Right kidney (tissue), 1 donor: ENCODE data around the gene RPL10.

ENCODE experiments used
- DNase-seq: peaks from one replicate; pipeline ENCODE4 v3.0.0-alpha.2; 2016

Gene RPL10

DNA sequence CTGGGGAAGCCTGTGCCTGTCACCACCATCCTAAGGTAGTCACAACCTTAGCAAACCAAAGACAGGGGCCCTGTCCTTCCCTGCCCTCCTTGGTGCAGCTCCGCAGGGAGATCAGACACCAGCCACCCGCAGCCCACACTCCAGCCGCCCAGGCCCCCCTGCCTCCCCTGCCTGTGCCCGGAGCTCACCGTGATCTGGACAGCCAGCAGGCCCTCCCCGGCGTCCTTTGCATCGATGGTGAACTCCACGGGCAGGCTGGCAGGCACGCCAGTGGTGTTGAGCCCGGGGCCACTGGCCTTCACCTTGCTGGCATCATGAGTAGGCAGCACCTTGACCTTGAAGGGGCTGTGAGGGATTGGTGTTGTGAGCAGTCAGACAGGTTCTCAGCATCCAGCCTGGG is 40.2 kb upstream of the RPL10 start:
- no peak for DNase-seq

DNA sequence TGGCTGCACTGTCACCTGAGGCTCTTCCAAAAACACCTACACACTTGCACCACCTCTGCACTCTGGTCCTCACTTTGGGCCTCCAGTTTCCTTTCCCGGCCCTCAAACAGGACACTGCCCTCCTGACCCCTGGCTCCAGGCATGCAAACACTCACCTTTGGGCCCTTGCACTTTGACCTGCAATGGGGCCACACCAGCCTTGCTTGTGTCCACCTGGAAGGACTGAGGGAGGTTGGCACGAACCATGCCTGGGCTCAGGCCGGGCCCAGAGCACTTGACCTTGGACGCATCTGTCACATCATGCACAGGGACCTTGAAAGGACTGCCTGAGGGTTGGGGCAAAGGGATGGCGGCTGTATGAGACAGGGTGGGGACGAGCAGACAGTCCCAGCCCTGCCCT is 39.3 kb upstream of the RPL10 start:
- DNase-seq: no peak

DNA sequence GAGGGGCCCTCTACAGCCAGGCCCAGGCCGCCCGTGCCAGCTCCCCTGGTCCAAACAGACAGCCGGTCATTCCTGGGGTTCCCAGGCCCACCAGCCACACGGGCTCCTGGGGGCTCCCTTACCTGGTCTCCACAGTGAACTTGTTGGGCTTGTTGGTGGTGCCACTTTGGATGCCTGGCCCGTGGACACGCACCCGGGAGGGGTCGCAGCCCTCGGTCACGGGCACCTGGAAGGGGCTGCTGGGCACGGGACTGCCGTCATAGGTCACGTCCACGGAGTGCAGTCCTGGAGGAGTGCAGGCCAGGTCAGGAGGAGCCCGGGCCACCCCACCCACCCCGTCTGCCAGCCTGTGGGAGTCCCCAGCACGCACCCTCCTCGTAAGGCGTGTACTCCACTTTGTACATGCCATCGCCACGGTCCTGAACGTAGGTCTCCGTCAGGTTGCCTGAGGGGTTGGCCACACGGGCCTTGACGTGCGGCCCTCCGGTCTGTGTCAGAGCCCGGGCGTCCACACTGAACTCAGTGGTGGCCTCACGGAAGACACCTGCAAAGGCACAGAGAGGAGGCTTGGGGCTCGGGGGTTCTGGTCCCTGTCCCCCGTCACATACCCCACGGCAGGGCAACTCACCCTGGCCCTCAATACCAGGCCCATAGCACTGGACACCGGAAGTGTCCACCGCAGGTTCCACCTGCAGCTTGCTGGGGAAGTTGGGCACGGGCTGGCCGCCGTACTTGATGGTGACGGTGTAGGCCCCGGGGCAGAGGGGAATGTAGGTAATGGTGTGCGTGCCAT is 38.6 kb upstream of the RPL10 start:
- no peak for DNase-seq

DNA sequence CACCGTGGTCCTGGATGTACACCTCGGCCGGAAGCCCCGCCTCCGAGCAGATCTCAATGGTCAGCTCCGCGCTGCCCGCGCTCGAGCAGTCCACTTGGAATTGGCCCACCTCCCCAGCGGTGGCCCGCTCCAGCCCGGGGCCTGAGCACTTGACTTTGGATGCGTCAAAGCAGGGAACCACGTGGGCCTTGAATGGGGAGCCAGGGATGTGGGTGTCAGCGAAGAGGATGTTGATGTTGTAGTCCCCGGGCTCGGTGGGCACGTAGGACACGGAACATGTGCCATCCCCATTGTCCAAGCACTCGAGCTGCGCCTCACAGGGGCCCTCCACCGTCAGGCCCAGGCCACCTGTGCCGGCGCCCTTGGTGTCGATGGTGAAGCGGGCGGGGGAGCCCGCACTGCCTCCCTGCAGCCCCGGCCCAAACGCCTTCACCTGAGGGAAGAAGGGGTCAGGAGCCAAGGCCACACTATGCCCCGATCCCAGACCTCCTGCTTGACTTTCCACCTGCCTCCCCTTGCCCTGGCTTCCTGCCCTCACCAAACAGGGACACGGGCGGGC is 37.9 kb upstream of the RPL10 start:
- no peak for DNase-seq

DNA sequence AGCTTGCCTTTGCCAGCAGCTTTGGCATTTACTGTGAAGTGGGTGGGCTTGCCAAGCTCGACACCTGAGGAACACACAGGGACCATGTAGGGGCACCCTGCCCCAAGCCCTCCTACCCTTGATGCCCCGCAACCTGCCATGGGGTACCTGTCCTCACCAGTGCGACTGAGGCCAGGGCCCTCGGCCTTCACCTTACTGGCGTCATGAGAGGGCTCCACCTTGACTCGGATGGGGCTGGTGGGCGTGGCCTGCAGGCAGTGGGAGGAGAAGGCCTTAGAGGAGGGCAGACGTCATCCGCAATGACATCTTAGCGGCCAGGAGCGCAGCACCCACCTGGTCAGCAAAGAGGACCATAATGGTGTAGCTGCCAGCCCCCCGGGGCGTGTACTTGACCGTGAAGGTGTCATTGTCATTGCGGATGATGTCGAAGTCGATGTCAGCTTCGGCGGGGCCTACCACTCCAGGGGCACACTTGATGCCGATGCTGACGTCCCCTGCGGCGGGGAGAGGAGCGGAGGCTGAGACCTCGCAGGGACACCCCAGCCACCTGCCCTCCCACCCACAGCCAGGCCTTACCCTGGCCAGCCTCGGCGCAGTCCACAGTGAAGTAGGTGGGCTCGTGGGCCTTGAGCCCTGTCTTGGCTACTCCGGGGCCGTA is 36.0 kb upstream of the RPL10 start:
- DNase-seq: no peak

DNA sequence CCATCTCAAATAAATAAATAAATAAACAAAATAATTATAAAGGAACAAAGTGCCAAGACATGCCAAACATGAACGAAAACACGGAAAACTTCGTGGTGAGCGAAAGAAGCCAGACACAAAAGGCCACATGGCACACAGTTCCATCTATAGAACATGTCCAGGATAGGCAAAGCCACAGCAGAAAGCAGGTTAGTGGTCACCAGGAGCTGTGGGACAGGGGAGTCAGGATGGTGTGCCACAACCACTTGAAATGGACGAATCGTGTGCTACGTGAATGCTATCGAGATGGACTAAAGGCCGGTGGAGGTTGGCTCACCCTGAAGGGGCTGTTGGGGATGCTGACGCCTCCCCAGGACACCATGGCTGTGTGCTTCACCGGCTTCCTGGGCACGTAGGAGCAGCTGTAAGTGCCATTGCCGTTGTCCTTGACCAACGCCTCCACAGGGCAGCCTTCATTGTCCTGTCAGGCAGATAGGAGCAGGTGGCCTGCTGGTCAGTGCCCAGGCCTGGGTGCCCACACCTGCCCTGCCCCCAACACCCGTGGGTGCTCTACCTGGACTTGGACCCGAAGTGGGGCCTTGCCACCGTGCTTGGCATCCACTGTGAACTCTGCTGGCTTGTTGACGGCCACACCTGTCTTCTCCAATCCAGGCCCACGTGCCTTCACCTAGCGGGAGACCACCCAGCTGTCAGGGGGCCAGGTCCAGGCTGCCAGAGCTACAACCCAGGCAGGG is 34.3 kb upstream of the RPL10 start:
- no peak for DNase-seq

DNA sequence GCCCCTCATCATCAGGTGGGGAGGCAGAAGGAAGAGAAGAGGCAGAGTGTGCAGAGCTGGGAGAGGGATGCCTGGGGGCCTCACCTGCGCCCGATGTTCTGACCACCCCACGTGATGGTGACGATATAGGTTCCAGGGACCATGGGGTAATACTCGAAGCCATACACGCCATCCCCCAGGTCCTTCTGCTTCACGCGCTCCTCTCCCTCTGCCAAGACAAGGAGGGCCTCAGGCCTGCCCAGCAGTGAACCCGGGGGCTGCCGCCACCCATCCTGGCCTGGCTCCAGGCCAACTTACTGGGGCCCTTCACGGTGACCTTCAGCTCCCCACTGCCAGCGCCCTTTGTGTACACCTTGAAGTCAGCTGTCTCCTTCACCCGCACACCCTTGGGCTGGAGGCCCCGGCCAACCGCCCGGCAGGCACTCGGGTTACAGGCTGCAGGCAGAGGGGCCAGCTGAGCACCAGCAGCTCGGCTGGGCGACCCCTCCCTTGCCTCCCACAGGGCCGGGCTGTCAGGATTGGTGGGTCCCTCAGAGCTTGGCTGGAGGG is 33.1 kb upstream of the RPL10 start:
- DNase-seq: no peak

DNA sequence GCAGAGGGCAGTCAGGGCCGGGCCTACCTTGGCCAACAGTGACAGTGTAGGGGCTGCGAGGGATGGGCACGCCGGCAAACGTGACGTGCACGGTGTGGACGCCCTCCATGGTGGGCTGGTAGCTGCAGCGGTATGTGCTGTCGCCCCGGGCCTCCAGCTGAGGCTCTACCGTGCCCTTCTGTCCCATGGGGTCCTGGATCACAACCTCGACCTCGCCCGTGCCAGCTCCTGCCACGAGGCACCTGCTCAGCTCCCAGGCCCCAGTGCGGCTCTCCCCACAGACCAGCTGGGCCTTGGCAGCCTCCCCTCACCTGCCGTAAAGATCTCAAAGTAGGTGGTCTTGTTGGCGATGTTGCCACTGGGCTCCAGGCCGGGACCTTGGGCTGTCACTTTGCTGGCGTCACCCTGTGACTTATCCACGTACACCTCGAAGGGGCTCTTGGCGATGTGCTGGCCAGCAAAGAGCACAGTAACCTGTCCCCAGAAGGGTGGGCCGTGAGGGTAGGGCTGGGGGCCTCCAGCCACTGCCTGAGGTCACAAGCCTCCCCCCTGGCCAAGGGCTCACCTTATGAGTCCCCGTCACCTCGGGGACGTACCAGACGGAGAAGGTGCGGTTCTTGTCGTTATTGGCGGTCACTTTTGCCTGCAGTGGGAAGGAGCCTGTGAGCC is 32.0 kb upstream of the RPL10 start:
- no peak for DNase-seq

DNA sequence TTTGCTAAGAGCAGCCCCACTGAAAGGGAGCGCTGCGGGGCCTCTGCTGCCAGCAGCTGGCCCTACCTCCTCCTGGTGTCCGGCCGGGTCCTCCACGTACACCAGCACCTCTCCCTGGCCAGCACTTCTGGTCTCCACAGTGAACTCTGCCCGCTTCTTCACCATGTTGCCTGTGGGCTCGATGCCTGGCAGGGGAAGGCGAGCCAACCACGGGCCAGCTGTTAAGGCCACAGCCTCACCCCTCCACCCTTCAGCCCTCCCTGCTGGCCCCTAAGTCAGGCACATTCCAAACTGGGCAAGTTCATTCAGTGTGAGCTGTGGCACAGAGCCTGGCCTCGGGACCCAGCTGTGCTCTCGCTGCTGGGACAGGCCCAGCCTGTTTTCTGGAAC is 31.5 kb upstream of the RPL10 start:
- no peak for DNase-seq

DNA sequence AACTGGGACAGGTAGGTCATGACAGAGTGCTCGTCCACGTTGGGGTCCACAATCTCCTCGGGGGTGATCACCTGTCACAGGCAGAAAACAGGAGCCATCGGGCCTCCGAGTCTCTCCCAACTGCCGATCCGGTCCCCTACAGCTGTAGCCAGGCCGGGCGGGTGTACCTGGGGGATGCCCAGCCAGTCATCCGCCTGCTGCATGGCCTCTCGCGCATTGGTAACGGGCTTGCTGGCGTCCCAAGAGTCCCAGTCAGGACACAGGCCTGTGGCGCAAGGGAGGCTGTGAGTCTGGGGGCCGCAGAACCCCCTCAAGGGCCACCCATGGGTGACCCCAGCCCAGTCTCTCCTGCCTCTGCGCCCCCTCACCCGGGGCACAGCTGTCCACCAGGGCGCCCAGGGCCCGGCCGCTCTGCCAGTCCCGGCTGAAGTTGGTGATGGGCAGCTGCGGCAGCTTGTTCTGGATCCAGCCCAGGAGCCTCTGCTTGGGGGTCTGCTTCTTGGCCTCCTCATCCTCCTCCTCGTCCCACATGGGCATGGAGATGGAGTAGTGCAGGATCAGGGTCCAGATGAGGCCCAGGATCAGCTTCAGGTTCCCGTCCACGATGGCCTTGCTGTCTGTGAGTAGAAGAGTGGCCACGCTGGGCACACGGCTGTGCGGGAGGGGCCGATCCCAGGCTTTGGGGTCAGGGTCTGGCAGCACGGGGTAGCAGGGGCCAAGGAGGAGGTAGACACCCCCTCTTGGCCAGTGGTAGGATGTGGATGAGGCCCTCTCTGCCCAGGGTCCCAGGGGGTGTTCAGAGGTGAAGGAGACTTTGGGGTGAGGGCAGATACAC is 30.5 kb upstream of the RPL10 start:
- DNase-seq: no peak

DNA sequence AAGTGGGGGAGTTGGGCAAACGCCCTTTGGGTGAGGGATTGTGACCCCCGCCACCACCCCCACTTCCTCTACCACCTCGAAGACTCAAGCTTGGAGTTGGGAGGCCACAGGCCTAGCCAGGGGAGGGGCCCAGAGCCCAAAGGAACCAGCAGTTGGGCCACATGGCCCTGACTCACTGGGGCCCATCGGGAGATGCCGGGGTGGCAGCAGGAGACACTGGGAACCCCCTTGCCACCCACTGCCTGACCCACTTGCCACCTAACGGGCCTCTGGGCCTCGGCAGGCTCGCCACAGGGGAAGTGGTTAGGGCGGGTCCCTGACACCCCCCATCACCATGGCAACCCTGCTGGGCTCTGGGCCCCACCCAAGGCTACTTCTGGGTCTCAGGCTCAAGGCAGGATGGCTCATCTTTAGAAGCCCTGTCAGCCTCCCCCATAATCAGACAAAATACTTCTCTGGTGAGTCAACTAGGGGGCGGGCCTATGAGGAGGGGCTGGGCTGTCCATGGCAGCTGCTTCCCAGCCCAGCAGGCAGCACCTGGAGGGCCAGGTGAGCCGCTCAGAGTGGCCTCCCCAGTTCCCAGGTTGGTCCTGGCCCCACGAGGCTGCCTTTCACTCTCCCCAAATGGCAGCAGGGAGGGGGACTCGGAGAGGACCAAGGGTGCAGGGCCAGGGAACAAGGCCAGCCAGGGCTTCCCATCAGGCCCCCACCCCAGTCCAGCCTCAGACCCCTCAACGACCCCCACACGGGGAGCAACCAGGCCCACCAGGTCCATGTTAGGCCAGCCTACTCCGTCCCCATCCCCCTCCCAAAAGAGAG is 29.3 kb upstream of the RPL10 start:
- peak; percentile 26 for DNase-seq

DNA sequence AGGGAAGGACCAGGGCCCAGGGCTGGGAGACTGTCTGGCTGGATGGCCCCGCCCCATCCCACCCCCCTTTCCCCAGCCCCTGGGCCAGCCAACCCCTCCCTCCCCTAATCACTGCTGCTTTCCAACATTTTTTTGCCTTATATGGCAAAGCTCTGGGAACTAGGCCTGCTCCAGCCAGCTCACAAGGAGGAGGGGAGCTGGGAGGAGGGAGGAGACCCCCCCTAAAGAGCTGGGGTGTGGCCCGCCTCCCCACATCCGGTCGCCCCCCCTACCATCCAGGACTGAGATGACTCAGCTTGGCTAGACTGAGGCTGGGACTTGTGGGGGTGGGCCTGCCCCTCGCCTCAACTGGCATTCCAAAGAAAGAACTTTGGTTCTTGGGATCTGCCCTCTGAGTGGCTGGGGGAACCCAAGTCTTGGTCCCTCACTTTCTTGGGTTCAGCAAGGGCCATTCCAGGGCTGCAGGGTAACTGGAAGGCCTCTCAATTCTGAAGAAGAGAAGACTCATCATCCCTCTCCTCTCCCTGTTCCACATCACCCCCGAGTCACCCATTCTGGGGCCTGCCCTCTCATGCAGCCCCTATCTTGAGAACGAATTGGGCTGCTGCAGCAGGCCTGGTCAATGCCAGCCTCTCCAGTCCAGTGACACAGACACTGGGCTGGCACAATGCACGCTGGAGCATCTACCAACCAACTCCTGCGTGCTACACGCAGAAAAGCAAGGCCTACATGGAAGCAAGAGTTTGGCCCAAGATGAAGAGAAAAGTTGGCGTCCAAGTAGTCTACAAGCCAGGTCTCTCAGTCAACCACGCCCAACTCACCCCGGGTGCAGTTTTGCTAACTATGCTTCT is 28.5 kb upstream of the RPL10 start:
- peak; percentile 49 for DNase-seq

DNA sequence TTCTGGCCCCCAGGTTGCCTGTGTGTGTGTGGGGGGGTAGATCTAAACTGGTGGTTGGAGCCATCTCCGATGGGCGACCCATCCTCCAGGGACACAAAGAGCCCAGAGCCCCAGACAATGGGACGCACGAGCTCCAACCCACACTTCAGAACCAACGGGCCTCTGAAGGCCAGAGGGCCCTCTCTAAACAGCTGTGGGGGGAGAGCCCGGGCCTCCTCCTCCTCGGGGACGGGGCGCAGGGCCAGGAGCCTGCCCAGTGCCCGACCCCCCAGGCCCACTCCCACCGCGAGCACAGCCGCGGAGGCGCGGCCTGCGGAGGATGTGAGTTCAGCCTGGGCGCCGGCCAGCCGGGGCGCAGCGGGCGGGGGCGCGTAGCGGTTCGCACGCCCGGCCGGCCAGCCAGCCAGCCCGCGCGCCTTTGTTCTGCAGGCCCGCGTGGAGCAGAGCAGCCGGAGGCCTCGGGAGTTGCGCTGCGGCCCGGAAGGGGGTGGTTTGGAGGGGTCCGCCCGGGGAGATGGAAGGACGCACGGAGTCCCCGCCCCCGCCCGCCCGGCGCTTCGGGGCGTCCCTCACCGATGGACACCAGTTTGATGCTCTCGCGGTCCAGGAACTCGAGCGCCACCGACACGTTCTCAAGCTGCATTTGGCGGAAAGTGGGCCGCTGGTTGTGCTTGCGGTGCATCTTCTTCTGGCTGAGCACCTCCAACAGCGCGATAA is 27.7 kb upstream of the RPL10 start:
- DNase-seq: no peak

DNA sequence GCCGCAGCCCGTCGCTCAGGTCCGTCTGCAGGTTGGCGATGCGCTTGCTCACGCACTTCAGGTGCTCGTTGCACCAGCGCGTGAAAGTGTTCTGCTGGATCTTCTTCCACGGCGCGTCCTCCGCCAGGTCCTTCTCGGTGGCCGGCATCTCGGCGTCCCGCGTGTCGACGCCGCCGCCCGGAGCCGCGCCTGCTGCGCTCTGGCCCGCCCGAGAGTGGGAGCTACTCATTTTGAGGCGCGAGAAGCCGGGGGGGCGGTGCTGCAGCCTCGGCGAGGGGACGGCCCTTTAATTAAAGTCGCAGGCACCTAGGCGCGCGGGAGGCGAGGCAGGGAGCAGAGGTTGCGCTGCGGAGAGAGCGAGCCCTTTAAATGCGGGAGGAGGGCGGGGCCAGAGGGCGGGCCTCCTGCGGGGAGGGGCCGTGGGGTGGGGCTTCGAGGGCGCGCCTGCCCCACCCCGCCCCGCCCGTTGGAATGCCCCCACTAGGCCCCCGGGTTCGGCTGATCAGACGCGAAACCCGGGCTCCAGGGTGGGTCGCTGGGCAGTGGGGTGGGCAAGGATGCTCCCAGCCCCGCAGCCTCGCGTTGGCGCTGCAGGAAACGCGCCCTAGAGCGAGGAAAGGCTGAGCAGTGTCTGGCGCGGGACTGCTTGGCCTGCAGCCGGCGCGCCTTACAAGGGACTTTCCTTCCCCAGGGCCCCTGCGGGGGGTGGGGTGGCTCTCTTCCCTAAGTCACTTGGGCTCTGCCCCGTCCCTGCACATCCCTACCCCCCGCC is 27.0 kb upstream of the RPL10 start:
- peak; percentile 75 for DNase-seq

DNA sequence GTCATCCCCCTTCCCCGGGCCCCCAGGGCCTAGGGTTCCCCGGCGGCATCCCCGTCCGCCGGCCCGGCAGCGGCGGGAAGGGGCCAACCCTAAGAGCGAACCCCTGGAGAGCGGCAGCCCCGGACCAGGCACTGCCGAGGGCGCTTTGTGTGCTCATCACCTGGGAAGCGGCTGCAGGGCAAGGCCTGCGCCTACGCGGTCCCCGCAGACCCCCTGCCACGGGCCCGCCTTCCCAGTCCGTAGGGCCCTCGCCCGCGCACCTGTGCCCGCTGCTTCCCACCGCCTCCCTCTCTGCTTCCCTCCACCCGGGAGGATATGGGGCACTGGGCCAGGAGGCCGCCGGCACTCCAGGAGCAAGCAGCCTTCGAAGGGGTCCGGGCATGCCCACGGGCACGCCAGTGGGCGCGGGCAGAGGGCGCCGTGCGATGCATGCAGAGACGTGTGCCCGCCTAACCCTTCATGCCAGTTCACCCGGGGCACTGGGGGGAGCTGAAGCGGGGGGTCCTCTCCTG is 26.3 kb upstream of the RPL10 start:
- peak; percentile 37 for DNase-seq

DNA sequence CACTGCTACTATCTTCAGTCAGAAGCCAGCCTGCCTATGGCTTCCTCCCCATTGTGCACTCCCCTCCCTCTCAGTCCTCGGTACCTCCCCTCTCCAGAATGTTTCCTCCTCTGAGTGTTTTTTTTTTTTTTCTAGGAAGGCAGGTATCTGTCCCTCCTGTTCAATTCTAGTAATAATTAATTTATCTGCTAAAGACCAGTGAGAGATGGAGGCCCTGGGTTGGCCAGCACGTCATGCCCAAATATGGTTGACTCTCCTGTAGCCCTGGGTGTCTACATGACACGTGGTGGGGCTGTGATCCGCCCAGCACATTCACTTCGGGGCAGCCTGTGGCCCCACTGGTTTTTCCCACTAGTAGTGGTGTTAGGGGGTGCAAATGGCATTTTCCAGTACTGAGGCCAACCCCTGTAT is 25.6 kb upstream of the RPL10 start:
- no peak for DNase-seq
